IPS-NIHi7 (cell line): ENCODE data around the gene NPIPB8.
A peak's percentile ranks its signal among the peaks of the same experiment; 100 is the strongest.
"Not testable (repeated sequence)": the region's sequence is repeated elsewhere in the genome, so short reads cannot be mapped to it uniquely, and the experiment has no call there.

Experiments used
- DNase-seq: peaks from one replicate; pipeline ENCODE4 v3.0.0; 2012; ENCODE audit warnings: mixed read lengths; ENCODE audit errors: extremely low spot score

The NPIPB8 gene

GRCh38 chr16:28637765-28638164, at the start of gene NPIPB8:
NPIPB8 (plus strand) TSS chr16:28638065; CDS start chr16:28638361, 296 bp downstream.
- DNase-seq: not testable (repeated sequence)

- DNase-seq: no peak
These were observed 48.8 kb upstream of the NPIPB8 start for GRCh38 chr16:28589069-28589468.

GRCh38 chr16:28589930-28590329, 47.9 kb upstream of the NPIPB8 start:
- DNase-seq: no peak

GRCh38 chr16:28590384-28591340, 47.2 kb upstream of the NPIPB8 start:
- no peak for DNase-seq

GRCh38 chr16:28591355-28591754, 46.5 kb upstream of the NPIPB8 start:
- no peak for DNase-seq

- DNase-seq: no peak
These were observed 45.4 kb upstream of the NPIPB8 start for GRCh38 chr16:28592511-28592910.

GRCh38 chr16:28592979-28593553, 44.8 kb upstream of the NPIPB8 start:
- no peak for DNase-seq

GRCh38 chr16:28595451-28595850, 42.4 kb upstream of the NPIPB8 start:
- DNase-seq: not testable (repeated sequence)

- DNase-seq: no peak
These were observed 41.7 kb upstream of the NPIPB8 start for GRCh38 chr16:28596115-28596630.

- DNase-seq: peak; percentile 46
These were observed 40.8 kb upstream of the NPIPB8 start, which contains the start of gene SULT1A2 for GRCh38 chr16:28596840-28597691. SULT1A2 (minus strand) TSS chr16:28597050; CDS start chr16:28595930, 1,120 bp downstream.

- peak; percentile 83 for DNase-seq
These were observed 40.1 kb upstream of the NPIPB8 start for GRCh38 chr16:28597692-28598261.

- DNase-seq: not testable (repeated sequence)
These were observed 38.2 kb upstream of the NPIPB8 start for GRCh38 chr16:28599377-28600285.

GRCh38 chr16:28600965-28601364, 36.9 kb upstream of the NPIPB8 start:
- DNase-seq: not testable (repeated sequence)

GRCh38 chr16:28601589-28601988, 36.3 kb upstream of the NPIPB8 start:
- not testable (repeated sequence) for DNase-seq

- not testable (repeated sequence) for DNase-seq
These were observed 35.8 kb upstream of the NPIPB8 start for GRCh38 chr16:28602062-28602461.

- DNase-seq: no peak
These were observed 35.3 kb upstream of the NPIPB8 start for GRCh38 chr16:28602529-28602928.

- DNase-seq: no peak
These were observed 34.3 kb upstream of the NPIPB8 start for GRCh38 chr16:28603381-28604185.

- no peak for DNase-seq
These were observed 33.7 kb upstream of the NPIPB8 start for GRCh38 chr16:28604186-28604565.
